GM23338 (cell line): Measurements from ENCODE around the gene FRMPD1. TPM values are rescaled to one million over a fixed set of nuclear protein-coding genes. Genes with fewer than 3 reads are reported as not detected.

Source experiments
- ATAC-seq: fragments of 200-7000 bp; cut with Tn5 transposase; 3 replicates; pipeline ENCODE4 v1.9.1; 2020
- DNase-seq: peaks from one replicate; pipeline ENCODE4 v3.0.0-alpha.2; 2015; ENCODE audit warnings: low spot score
- H2AFZ ChIP-seq: fragments of 200-600 bp; sonication (generic); 2 replicates; pipeline ENCODE4 v1.8.0; 2016; ENCODE audit warnings: antibody characterized with exemption, mild to moderate bottlenecking, moderate library complexity
- H3F3A ChIP-seq: fragments of 200-600 bp; sonication (generic); replicated peaks from 2 replicates; pipeline ENCODE4 v1.8.0; 2017; ENCODE audit warnings: antibody characterized with exemption, mixed run types, low read depth
- H3K27ac ChIP-seq: fragments of 200-600 bp; sonication (generic); 2 replicates; pipeline ENCODE4 v1.6.1; 2016; ENCODE audit warnings: low read depth
- H3K27me3 ChIP-seq: fragments of 200-600 bp; sonication (generic); 2 replicates; pipeline ENCODE4 v1.8.0; 2016; ENCODE audit warnings: mild to moderate bottlenecking, mixed run types, moderate library complexity; ENCODE audit not compliant: insufficient read depth
- H3K36me3 ChIP-seq: fragments of 200-600 bp; sonication (generic); 2 replicates; pipeline ENCODE4 v1.8.0; 2016; ENCODE audit warnings: mild to moderate bottlenecking; ENCODE audit not compliant: insufficient read depth
- H3K4me1 ChIP-seq: fragments of 200-600 bp; sonication (generic); 2 replicates; pipeline ENCODE4 v1.8.0; 2016; ENCODE audit warnings: mild to moderate bottlenecking, moderate library complexity; ENCODE audit not compliant: insufficient read depth
- H3K4me2 ChIP-seq: fragments of 200-600 bp; sonication (generic); 2 replicates; pipeline ENCODE4 v1.7.1; 2017; ENCODE audit warnings: mixed run types
- H3K4me3 ChIP-seq: fragments of 200-600 bp; sonication (generic); 2 replicates; pipeline ENCODE4 v1.6.1; 2016; ENCODE audit warnings: mixed run types
- H3K79me2 ChIP-seq: fragments of 200-600 bp; sonication (generic); replicated peaks from 2 replicates; pipeline ENCODE4 v1.8.0; 2017; ENCODE audit warnings: mild to moderate bottlenecking; ENCODE audit not compliant: insufficient read depth
- H3K9me2 ChIP-seq: fragments of 200-600 bp; sonication (generic); 2 replicates; pipeline ENCODE4 v1.8.0; 2017; ENCODE audit not compliant: insufficient read depth
- H4K20me1 ChIP-seq: fragments of 200-600 bp; sonication (generic); replicated peaks from 2 replicates; pipeline ENCODE4 v1.8.0; 2017; ENCODE audit warnings: mild to moderate bottlenecking; ENCODE audit not compliant: insufficient read depth
- H3K27ac Mint-ChIP-seq: 2 replicates; pipeline ENCODE4 v1.8.0; 2020; ENCODE audit warnings: inconsistent platforms, mild to moderate bottlenecking, moderate library complexity, mixed read lengths
- H3K27me3 Mint-ChIP-seq: 3 replicates; pipeline ENCODE4 v1.8.0; 2022; ENCODE audit warnings: low read depth, mild to moderate bottlenecking, moderate library complexity, mixed read lengths, inconsistent platforms; ENCODE audit not compliant: insufficient read depth, poor library complexity
- H3K36me3 Mint-ChIP-seq: 3 replicates; pipeline ENCODE4 v1.8.0; 2021; ENCODE audit warnings: low read depth, mild to moderate bottlenecking, inconsistent platforms, moderate library complexity, mixed read lengths
- H3K4me1 Mint-ChIP-seq: 3 replicates; pipeline ENCODE4 v1.8.0; 2020; ENCODE audit warnings: mild to moderate bottlenecking, inconsistent platforms, mixed read lengths
- H3K4me3 Mint-ChIP-seq: 3 replicates; pipeline ENCODE4 v1.8.0; 2021; ENCODE audit warnings: moderate library complexity, mild to moderate bottlenecking, inconsistent platforms, mixed read lengths
- H3K9me3 Mint-ChIP-seq: 3 replicates; pipeline ENCODE4 v1.8.0; 2020; ENCODE audit warnings: moderate library complexity, mild to moderate bottlenecking, inconsistent platforms, mixed read lengths
- EZH2 ChIP-seq: fragments of 200-600 bp; sonication (generic); IDR thresholded peaks from one replicate; pipeline ENCODE4 v1.8.0; 2017; ENCODE audit warnings: antibody characterized with exemption, mild to moderate bottlenecking, low read depth; ENCODE audit not compliant: unreplicated experiment
- EZH2phosphoT487 ChIP-seq: fragments of 200-600 bp; sonication (generic); IDR thresholded peaks from one replicate; pipeline ENCODE4 v1.8.1; 2018; ENCODE audit warnings: antibody characterized with exemption; ENCODE audit not compliant: unreplicated experiment
- JUNB ChIP-seq: IDR thresholded peaks from one replicate; pipeline ENCODE4 v1.6.1; 2016; ENCODE audit warnings: antibody characterized with exemption; ENCODE audit not compliant: unreplicated experiment
- POLR2AphosphoS5 ChIP-seq: IDR thresholded peaks from 2 replicates; pipeline ENCODE4 v1.6.1; 2016; ENCODE audit warnings: antibody characterized with exemption, low read depth
- STAT1 ChIP-seq: IDR thresholded peaks from one replicate; pipeline ENCODE4 v1.6.1; 2016; ENCODE audit warnings: antibody characterized with exemption; ENCODE audit not compliant: unreplicated experiment
- ZNF114 ChIP-seq: fragments of 250-450 bp; sonication (Bioruptor Pico); IDR thresholded peaks from 2 replicates; pipeline ENCODE4 v1.5.0; 2020; ENCODE audit warnings: mild to moderate bottlenecking, moderate library complexity
- ZNF331 ChIP-seq: fragments of 250-450 bp; sonication (Bioruptor Pico); IDR thresholded peaks from 2 replicates; pipeline ENCODE4 v1.5.0; 2020; ENCODE audit warnings: low read depth, mild to moderate bottlenecking, moderate library complexity
- polyA plus RNA-seq: library from polyadenylated mRNA; unstranded; fragments of >200 nt; fragmentation: Nextera tagmentation; extraction: Ambion mirVana; gene quantifications from 2 replicates; pipeline ENCODE4 v1.2.1, GENCODE V29; 2016
- total RNA-seq: library from RNA; depleted of rRNA; stranded (reverse); fragments of >200 nt; shearing (Covaris generic); gene quantifications from 2 replicates; pipeline ENCODE4 v1.2.3, GENCODE V29; 2014
- TF ChIP-seq, protein P1 (sequence below): fragments of 250-450 bp; sonication (Bioruptor Pico); IDR thresholded peaks from 2 replicates; pipeline ENCODE4 v1.5.0; 2020; ENCODE audit warnings: mild to moderate bottlenecking, moderate library complexity
- TF ChIP-seq, protein P2 (sequence below): IDR thresholded peaks from 2 replicates; pipeline ENCODE4 v1.6.1; 2016; ENCODE audit warnings: antibody characterized with exemption
- TF ChIP-seq, protein P3 (sequence below): IDR thresholded peaks from one replicate; pipeline ENCODE4 v1.6.1; 2018; ENCODE audit warnings: antibody characterized with exemption; ENCODE audit not compliant: unreplicated experiment

Gene FRMPD1
- total and polyA plus RNA-seq, 2 experiments from 2014 or later = 0.23 to 0.63 TPM

DNA sequence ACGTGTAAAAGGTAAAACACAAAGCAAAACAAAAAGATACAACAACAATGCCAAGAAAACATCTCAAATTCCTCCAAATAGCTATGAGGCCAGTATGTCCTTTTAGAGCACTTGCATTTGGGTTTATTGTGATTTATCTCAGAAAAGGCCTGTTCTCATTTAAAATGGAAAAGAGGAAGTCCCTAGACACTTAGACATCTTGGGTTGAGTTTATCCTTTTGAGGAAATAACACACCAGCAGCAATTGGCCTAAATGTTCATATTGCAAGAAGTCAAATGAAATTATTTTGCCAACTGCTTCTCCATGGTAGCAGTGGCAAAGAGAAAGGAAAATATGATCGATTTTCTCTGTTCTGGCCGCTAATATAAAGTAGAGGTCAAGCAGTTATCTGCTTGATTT lies 59.3 kb downstream of the FRMPD1 start:
- H3K36me3 Mint-ChIP-seq = no peaks in the 10 kb centered on the region
- no peak overlapping the region for H3K4me3 ChIP-seq
- no peaks in the 10 kb centered on the region for H4K20me1 ChIP-seq
- H3K27me3 ChIP-seq = no peaks in the 10 kb centered on the region
- no peaks in the 10 kb centered on the region for H3K4me1 Mint-ChIP-seq
- no peaks in the 10 kb centered on the region for H3K9me3 Mint-ChIP-seq
- no peak overlapping the region for H3K27ac Mint-ChIP-seq
- H3K9me2 ChIP-seq = no peaks in the 10 kb centered on the region
- TF ChIP-seq POLR2AphosphoS5 (no peak), EZH2phosphoT487 (no peak)
- TF ChIP-seq, protein P1, sequence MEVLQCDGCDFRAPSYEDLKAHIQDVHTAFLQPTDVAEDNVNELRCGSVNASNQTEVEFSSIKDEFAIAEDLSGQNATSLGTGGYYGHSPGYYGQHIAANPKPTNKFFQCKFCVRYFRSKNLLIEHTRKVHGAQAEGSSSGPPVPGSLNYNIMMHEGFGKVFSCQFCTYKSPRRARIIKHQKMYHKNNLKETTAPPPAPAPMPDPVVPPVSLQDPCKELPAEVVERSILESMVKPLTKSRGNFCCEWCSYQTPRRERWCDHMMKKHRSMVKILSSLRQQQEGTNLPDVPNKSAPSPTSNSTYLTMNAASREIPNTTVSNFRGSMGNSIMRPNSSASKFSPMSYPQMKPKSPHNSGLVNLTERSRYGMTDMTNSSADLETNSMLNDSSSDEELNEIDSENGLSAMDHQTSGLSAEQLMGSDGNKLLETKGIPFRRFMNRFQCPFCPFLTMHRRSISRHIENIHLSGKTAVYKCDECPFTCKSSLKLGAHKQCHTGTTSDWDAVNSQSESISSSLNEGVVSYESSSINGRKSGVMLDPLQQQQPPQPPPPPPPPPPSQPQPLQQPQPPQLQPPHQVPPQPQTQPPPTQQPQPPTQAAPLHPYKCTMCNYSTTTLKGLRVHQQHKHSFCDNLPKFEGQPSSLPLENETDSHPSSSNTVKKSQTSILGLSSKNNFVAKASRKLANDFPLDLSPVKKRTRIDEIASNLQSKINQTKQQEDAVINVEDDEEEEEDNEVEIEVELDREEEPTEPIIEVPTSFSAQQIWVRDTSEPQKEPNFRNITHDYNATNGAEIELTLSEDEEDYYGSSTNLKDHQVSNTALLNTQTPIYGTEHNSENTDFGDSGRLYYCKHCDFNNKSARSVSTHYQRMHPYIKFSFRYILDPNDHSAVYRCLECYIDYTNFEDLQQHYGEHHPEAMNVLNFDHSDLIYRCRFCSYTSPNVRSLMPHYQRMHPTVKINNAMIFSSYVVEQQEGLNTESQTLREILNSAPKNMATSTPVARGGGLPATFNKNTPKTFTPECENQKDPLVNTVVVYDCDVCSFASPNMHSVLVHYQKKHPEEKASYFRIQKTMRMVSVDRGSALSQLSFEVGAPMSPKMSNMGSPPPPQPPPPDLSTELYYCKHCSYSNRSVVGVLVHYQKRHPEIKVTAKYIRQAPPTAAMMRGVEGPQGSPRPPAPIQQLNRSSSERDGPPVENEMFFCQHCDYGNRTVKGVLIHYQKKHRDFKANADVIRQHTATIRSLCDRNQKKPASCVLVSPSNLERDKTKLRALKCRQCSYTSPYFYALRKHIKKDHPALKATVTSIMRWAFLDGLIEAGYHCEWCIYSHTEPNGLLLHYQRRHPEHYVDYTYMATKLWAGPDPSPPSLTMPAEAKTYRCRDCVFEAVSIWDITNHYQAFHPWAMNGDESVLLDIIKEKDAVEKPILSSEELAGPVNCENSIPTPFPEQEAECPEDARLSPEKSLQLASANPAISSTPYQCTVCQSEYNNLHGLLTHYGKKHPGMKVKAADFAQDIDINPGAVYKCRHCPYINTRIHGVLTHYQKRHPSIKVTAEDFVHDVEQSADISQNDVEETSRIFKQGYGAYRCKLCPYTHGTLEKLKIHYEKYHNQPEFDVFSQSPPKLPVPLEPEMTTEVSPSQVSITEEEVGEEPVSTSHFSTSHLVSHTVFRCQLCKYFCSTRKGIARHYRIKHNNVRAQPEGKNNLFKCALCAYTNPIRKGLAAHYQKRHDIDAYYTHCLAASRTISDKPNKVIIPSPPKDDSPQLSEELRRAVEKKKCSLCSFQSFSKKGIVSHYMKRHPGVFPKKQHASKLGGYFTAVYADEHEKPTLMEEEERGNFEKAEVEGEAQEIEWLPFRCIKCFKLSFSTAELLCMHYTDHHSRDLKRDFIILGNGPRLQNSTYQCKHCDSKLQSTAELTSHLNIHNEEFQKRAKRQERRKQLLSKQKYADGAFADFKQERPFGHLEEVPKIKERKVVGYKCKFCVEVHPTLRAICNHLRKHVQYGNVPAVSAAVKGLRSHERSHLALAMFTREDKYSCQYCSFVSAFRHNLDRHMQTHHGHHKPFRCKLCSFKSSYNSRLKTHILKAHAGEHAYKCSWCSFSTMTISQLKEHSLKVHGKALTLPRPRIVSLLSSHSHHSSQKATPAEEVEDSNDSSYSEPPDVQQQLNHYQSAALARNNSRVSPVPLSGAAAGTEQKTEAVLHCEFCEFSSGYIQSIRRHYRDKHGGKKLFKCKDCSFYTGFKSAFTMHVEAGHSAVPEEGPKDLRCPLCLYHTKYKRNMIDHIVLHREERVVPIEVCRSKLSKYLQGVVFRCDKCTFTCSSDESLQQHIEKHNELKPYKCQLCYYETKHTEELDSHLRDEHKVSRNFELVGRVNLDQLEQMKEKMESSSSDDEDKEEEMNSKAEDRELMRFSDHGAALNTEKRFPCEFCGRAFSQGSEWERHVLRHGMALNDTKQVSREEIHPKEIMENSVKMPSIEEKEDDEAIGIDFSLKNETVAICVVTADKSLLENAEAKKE (CRISPR knock-in tag) = no peak
- TF ChIP-seq, protein P2, sequence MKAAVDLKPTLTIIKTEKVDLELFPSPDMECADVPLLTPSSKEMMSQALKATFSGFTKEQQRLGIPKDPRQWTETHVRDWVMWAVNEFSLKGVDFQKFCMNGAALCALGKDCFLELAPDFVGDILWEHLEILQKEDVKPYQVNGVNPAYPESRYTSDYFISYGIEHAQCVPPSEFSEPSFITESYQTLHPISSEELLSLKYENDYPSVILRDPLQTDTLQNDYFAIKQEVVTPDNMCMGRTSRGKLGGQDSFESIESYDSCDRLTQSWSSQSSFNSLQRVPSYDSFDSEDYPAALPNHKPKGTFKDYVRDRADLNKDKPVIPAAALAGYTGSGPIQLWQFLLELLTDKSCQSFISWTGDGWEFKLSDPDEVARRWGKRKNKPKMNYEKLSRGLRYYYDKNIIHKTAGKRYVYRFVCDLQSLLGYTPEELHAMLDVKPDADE = no peak
- H3K4me3 Mint-ChIP-seq = no peak overlapping the region
- no peaks in the 10 kb centered on the region for H3F3A ChIP-seq
- peak overlapping the region; percentile 23; the same call in 1 of the 2 replicates for H2AFZ ChIP-seq
- H3K79me2 ChIP-seq = no peaks in the 10 kb centered on the region
- H3K4me1 ChIP-seq = no peaks in the 10 kb centered on the region
- peaks cover 2% of the 10 kb centered on the region for H3K27me3 Mint-ChIP-seq
- ATAC-seq (no peak), DNase-seq (no peak)
- no peaks in the 10 kb centered on the region for H3K36me3 ChIP-seq
- no peak overlapping the region for H3K4me2 ChIP-seq
- H3K27ac ChIP-seq = no peak overlapping the region

DNA sequence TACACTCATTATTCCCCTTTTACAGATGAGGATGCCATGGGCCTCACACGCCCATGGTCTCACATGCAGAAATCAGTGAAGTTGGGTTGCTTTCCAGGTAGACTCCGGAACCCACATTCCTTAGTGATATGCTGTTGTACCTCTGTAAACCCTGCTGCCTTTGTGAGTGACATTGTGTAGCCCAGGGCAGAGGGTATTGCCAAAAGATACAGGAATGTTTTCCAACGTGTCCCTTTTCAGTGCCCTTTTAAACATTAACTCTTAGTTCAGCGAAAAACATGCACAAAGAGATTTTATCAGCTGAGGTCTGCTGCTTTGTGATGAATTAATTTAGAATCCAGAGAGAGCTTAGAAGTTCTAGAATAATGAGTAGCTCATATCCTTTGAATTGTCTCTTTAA lies 64.5 kb downstream of the FRMPD1 start:
- no peak overlapping the region for H3K27ac Mint-ChIP-seq
- H3K36me3 ChIP-seq = no peaks in the 10 kb centered on the region
- H3K36me3 Mint-ChIP-seq = no peaks in the 10 kb centered on the region
- H3K27ac ChIP-seq = no peak overlapping the region
- H3K9me3 Mint-ChIP-seq = no peaks in the 10 kb centered on the region
- no peak overlapping the region for H3K4me3 Mint-ChIP-seq
- H4K20me1 ChIP-seq = no peaks in the 10 kb centered on the region
- no peaks in the 10 kb centered on the region for H3K27me3 ChIP-seq
- no peak overlapping the region for H2AFZ ChIP-seq
- no peak overlapping the region for H3K4me3 ChIP-seq
- peaks cover 4% of the 10 kb centered on the region for H3K27me3 Mint-ChIP-seq
- ATAC-seq = no peak
- no peak for DNase-seq
- H3F3A ChIP-seq = no peaks in the 10 kb centered on the region
- H3K4me1 Mint-ChIP-seq = no peaks in the 10 kb centered on the region
- no peaks in the 10 kb centered on the region for H3K79me2 ChIP-seq
- H3K4me2 ChIP-seq = no peak overlapping the region
- H3K4me1 ChIP-seq = no peaks in the 10 kb centered on the region
- H3K9me2 ChIP-seq = no peaks in the 10 kb centered on the region
- no peak for TF ChIP-seq STAT1
- no peak for TF ChIP-seq ZNF114
- TF ChIP-seq POLR2AphosphoS5 = no peak
- TF ChIP-seq, protein P3, sequence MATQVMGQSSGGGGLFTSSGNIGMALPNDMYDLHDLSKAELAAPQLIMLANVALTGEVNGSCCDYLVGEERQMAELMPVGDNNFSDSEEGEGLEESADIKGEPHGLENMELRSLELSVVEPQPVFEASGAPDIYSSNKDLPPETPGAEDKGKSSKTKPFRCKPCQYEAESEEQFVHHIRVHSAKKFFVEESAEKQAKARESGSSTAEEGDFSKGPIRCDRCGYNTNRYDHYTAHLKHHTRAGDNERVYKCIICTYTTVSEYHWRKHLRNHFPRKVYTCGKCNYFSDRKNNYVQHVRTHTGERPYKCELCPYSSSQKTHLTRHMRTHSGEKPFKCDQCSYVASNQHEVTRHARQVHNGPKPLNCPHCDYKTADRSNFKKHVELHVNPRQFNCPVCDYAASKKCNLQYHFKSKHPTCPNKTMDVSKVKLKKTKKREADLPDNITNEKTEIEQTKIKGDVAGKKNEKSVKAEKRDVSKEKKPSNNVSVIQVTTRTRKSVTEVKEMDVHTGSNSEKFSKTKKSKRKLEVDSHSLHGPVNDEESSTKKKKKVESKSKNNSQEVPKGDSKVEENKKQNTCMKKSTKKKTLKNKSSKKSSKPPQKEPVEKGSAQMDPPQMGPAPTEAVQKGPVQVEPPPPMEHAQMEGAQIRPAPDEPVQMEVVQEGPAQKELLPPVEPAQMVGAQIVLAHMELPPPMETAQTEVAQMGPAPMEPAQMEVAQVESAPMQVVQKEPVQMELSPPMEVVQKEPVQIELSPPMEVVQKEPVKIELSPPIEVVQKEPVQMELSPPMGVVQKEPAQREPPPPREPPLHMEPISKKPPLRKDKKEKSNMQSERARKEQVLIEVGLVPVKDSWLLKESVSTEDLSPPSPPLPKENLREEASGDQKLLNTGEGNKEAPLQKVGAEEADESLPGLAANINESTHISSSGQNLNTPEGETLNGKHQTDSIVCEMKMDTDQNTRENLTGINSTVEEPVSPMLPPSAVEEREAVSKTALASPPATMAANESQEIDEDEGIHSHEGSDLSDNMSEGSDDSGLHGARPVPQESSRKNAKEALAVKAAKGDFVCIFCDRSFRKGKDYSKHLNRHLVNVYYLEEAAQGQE = no peak
- no peak for TF ChIP-seq ZNF331 (CRISPR knock-in tag)
- TF ChIP-seq JUNB = no peak
- TF ChIP-seq EZH2 = no peak
